ENCODE measurements around the gene SLC44A1.
"Not testable (repeated sequence)": the region's sequence is repeated elsewhere in the genome, so short reads cannot be mapped to it uniquely, and the experiment has no call there.

Gene SLC44A1

GRCh38 chr9:105255421-105255820, 11.0 kb downstream of the SLC44A1 start:
- no peak for DNase-seq (ENCODE audit: low spot score)
- Histone ChIP-seq H2AK5ac (ENCODE audit: low read depth, low read length) (no peak overlapping the region), H3K9me3 (replicated peaks in 1 of 2; ENCODE audit: control insufficient read depth in 2 of 2, insufficient read depth in 1 of 2, low read depth in 1 of 2, low read length in 2 of 2) (no peaks in the 10 kb centered on the region)

GRCh38 chr9:105256569-105256968, 12.1 kb downstream of the SLC44A1 start:
- H3K4me2 ChIP-seq (ENCODE audit: insufficient read depth, low read length, poor library complexity, severe bottlenecking); H2AFZ ChIP-seq (ENCODE audit: low read length): not testable (repeated sequence)
- WGBS, 2 donors (ENCODE audit: extremely low coverage in 2 of 2, insufficient read length in 2 of 2, insufficient replicate concordance in 1 of 2) = no CpG with 5 or more reads among the region's 4 CpGs

More at GRCh38 chr9:105255421-105255820, 11.0 kb downstream of the SLC44A1 start:
- Histone ChIP-seq H3K27me3 (ENCODE audit: control insufficient read depth in 3 of 3, insufficient read depth in 3 of 3, low read depth in 1 of 3, low read length in 3 of 3) (no peaks in the 10 kb centered on the region), H2BK15ac (ENCODE audit: low read length) (no peak overlapping the region), H3K9ac (ENCODE audit: low read depth, low read length, poor library complexity) (no peak overlapping the region), H4K8ac (ENCODE audit: low read depth, low read length) (no peak overlapping the region), H3K23ac (ENCODE audit: low read depth, low read length, poor library complexity) (no peak overlapping the region), H3K14ac (ENCODE audit: low read length) (no peak overlapping the region), H2AFZ (ENCODE audit: low read length) (no peak overlapping the region), H3K79me1 (ENCODE audit: low read depth, low read length) (peaks cover 2% of the 10 kb centered on the region), H3K27ac (replicated peaks; ENCODE audit: low read length) (no peak overlapping the region), H2BK120ac (ENCODE audit: low read depth, low read length) (no peak overlapping the region), H3K4ac (ENCODE audit: low read length) (no peak overlapping the region), H2BK12ac (ENCODE audit: low read length) (no peak overlapping the region), H3K18ac (ENCODE audit: low read length) (no peak overlapping the region), H2BK5ac (ENCODE audit: low read length) (no peak overlapping the region), H4K91ac (ENCODE audit: low read depth, low read length, poor library complexity) (no peak overlapping the region), H3K4me3 (ENCODE audit: low read length in 2 of 2) (no peak overlapping the region), H3K4me2 (ENCODE audit: insufficient read depth, low read length, poor library complexity, severe bottlenecking) (no peak overlapping the region), H3K36me3 (replicated peaks in 1 of 2; ENCODE audit: control insufficient read depth in 2 of 2, insufficient read depth in 2 of 2, low read length in 2 of 2) (no peaks in the 10 kb centered on the region), H3K4me1 (ENCODE audit: control insufficient read depth in 2 of 2, insufficient read depth in 1 of 2, low read depth in 1 of 2, low read length in 2 of 2) (peaks cover 2 to 8% of the 10 kb centered on the region in 2 donors)

GRCh38 chr9:105257809-105258208, 13.4 kb downstream of the SLC44A1 start:
- Histone ChIP-seq H3K4me2 (ENCODE audit: insufficient read depth, low read length, poor library complexity, severe bottlenecking) (no peak overlapping the region), H3K4me3 (ENCODE audit: low read length in 2 of 2) (no peak overlapping the region), H4K91ac (ENCODE audit: low read depth, low read length, poor library complexity) (no peak overlapping the region), H3K79me1 (ENCODE audit: low read depth, low read length) (peaks cover 2% of the 10 kb centered on the region), H3K27ac (replicated peaks; ENCODE audit: low read length) (no peak overlapping the region), H3K14ac (ENCODE audit: low read length) (no peak overlapping the region), H2BK5ac (ENCODE audit: low read length) (no peak overlapping the region), H3K9ac (ENCODE audit: low read depth, low read length, poor library complexity) (no peak overlapping the region), H2AFZ (ENCODE audit: low read length) (no peak overlapping the region), H3K27me3 (ENCODE audit: control insufficient read depth in 3 of 3, insufficient read depth in 3 of 3, low read depth in 1 of 3, low read length in 3 of 3) (no peaks in the 10 kb centered on the region), H2BK12ac (ENCODE audit: low read length) (no peak overlapping the region), H2BK120ac (ENCODE audit: low read depth, low read length) (no peak overlapping the region), H4K8ac (ENCODE audit: low read depth, low read length) (no peak overlapping the region), H2AK5ac (ENCODE audit: low read depth, low read length) (no peak overlapping the region), H2BK15ac (ENCODE audit: low read length) (no peak overlapping the region), H3K36me3 (replicated peaks in 1 of 2; ENCODE audit: control insufficient read depth in 2 of 2, insufficient read depth in 2 of 2, low read length in 2 of 2) (no peaks in the 10 kb centered on the region), H3K23ac (ENCODE audit: low read depth, low read length, poor library complexity) (no peak overlapping the region), H3K9me3 (replicated peaks in 1 of 2; ENCODE audit: control insufficient read depth in 2 of 2, insufficient read depth in 1 of 2, low read depth in 1 of 2, low read length in 2 of 2) (no peaks in the 10 kb centered on the region), H3K18ac (ENCODE audit: low read length) (no peak overlapping the region), H3K4me1 (ENCODE audit: control insufficient read depth in 2 of 2, insufficient read depth in 1 of 2, low read depth in 1 of 2, low read length in 2 of 2) (peaks cover 0 to 4% of the 10 kb centered on the region in 2 donors), H3K4ac (ENCODE audit: low read length) (no peak overlapping the region)
- WGBS, 2 donors (ENCODE audit: extremely low coverage in 2 of 2, insufficient read length in 2 of 2, insufficient replicate concordance in 1 of 2) = no CpG with 5 or more reads among the region's 2 CpGs
- no peak for DNase-seq (ENCODE audit: low spot score)

More at GRCh38 chr9:105256569-105256968, 12.1 kb downstream of the SLC44A1 start:
- not testable (repeated sequence) for DNase-seq (ENCODE audit: low spot score); H3K23ac ChIP-seq (ENCODE audit: low read depth, low read length, poor library complexity); H3K9me3 ChIP-seq (replicated peaks in 1 of 2; ENCODE audit: control insufficient read depth in 2 of 2, insufficient read depth in 1 of 2, low read depth in 1 of 2, low read length in 2 of 2); H3K18ac ChIP-seq (ENCODE audit: low read length); H3K27ac ChIP-seq (replicated peaks; ENCODE audit: low read length); H3K27me3 ChIP-seq (ENCODE audit: control insufficient read depth in 3 of 3, insufficient read depth in 3 of 3, low read depth in 1 of 3, low read length in 3 of 3); H3K9ac ChIP-seq (ENCODE audit: low read depth, low read length, poor library complexity); H3K4me1 ChIP-seq (ENCODE audit: control insufficient read depth in 2 of 2, insufficient read depth in 1 of 2, low read depth in 1 of 2, low read length in 2 of 2); H2AK5ac ChIP-seq (ENCODE audit: low read depth, low read length); H2BK120ac ChIP-seq (ENCODE audit: low read depth, low read length); H4K8ac ChIP-seq (ENCODE audit: low read depth, low read length); H3K14ac ChIP-seq (ENCODE audit: low read length); H3K4me3 ChIP-seq (ENCODE audit: low read length in 2 of 2); H3K79me1 ChIP-seq (ENCODE audit: low read depth, low read length); H3K4ac ChIP-seq (ENCODE audit: low read length); H3K36me3 ChIP-seq (replicated peaks in 1 of 2; ENCODE audit: control insufficient read depth in 2 of 2, insufficient read depth in 2 of 2, low read length in 2 of 2); H2BK12ac ChIP-seq (ENCODE audit: low read length); H2BK5ac ChIP-seq (ENCODE audit: low read length); H4K91ac ChIP-seq (ENCODE audit: low read depth, low read length, poor library complexity); H2BK15ac ChIP-seq (ENCODE audit: low read length)

- H3K4ac ChIP-seq (ENCODE audit: low read length) = no peak overlapping the region
- H3K36me3 ChIP-seq (replicated peaks in 1 of 2; ENCODE audit: control insufficient read depth in 2 of 2, insufficient read depth in 2 of 2, low read length in 2 of 2) = no peaks in the 10 kb centered on the region
- H2BK5ac ChIP-seq (ENCODE audit: low read length) = no peak overlapping the region
- H3K27me3 ChIP-seq (ENCODE audit: control insufficient read depth in 3 of 3, insufficient read depth in 3 of 3, low read depth in 1 of 3, low read length in 3 of 3) = no peaks in the 10 kb centered on the region
- no peak overlapping the region for H3K4me2 ChIP-seq (ENCODE audit: insufficient read depth, low read length, poor library complexity, severe bottlenecking)
- H3K4me3 ChIP-seq (ENCODE audit: low read length in 2 of 2) = no peak overlapping the region
- H3K4me1 ChIP-seq (ENCODE audit: control insufficient read depth in 2 of 2, insufficient read depth in 1 of 2, low read depth in 1 of 2, low read length in 2 of 2) = peaks cover 0 to 4% of the 10 kb centered on the region in 2 donors
- no peak overlapping the region for H2BK120ac ChIP-seq (ENCODE audit: low read depth, low read length)
- H3K9ac ChIP-seq (ENCODE audit: low read depth, low read length, poor library complexity) = no peak overlapping the region
- H3K27ac ChIP-seq (replicated peaks; ENCODE audit: low read length) = no peak overlapping the region
- no peak overlapping the region for H2BK12ac ChIP-seq (ENCODE audit: low read length)
- H3K18ac ChIP-seq (ENCODE audit: low read length) = no peak overlapping the region
- H2AFZ ChIP-seq (ENCODE audit: low read length) = no peak overlapping the region
- no CpG with 5 or more reads among the region's 3 CpGs for WGBS, 2 donors (ENCODE audit: extremely low coverage in 2 of 2, insufficient read length in 2 of 2, insufficient replicate concordance in 1 of 2)
- no peak overlapping the region for H2AK5ac ChIP-seq (ENCODE audit: low read depth, low read length)
- DNase-seq (ENCODE audit: low spot score) = no peak
- H4K91ac ChIP-seq (ENCODE audit: low read depth, low read length, poor library complexity) = no peak overlapping the region
- H3K14ac ChIP-seq (ENCODE audit: low read length) = no peak overlapping the region
- H4K8ac ChIP-seq (ENCODE audit: low read depth, low read length) = no peak overlapping the region
- no peaks in the 10 kb centered on the region for H3K9me3 ChIP-seq (replicated peaks in 1 of 2; ENCODE audit: control insufficient read depth in 2 of 2, insufficient read depth in 1 of 2, low read depth in 1 of 2, low read length in 2 of 2)
- no peak overlapping the region for H2BK15ac ChIP-seq (ENCODE audit: low read length)
- H3K23ac ChIP-seq (ENCODE audit: low read depth, low read length, poor library complexity) = no peak overlapping the region
- H3K79me1 ChIP-seq (ENCODE audit: low read depth, low read length) = peaks cover 2% of the 10 kb centered on the region
Measured at GRCh38 chr9:105258225-105258737, 13.8 kb downstream of the SLC44A1 start.
